HCT116 (cell line): ENCODE results near the gene HHAT. TPM values are rescaled to one million over a fixed set of nuclear protein-coding genes. Genes with fewer than 3 reads are reported as not detected.

Source experiments
- ATAC-seq: fragments of 200-7000 bp; cut with Tn5 transposase; 2 replicates; pipeline ENCODE4 v1.9.1; 2020; ENCODE audit warnings: mild to moderate bottlenecking, moderate library complexity
- BruUV-seq: library from RNA; stranded (reverse); fragments of 400-500 nt; replicated peaks from 2 replicates; lab custom pipeline; 2021; lab: Mats Ljungman, UMichigan
- CTCF ChIA-PET: fragments of 300-600 bp; sonication (Branson Sonifier 250); formaldehyde crosslinking; loops from one replicate; lab custom pipeline; 2021; ENCODE audit warnings: antibody characterized with exemption; lab: Charles Lee
- POLR2A ChIA-PET: fragments of 300-600, 350-600 bp; sonication (Branson Sonifier 250); formaldehyde crosslinking; loops from one replicate; lab custom pipeline; 2021; ENCODE audit warnings: antibody characterized with exemption; lab: Charles Lee
- RAD21 ChIA-PET, 2 experiments: fragments of 300-600 bp; sonication (Branson Sonifier 250); formaldehyde crosslinking; loops; one replicate each; lab custom pipeline; 2023; ENCODE audit warnings: low total read pairs in 2 of 2; ENCODE audit not compliant: uncharacterized antibody in 2 of 2, unreplicated experiment in 2 of 2, low non-redundant PET in 1 of 2; lab: Charles Lee
- DNase-seq: peaks from one replicate; pipeline ENCODE4 v3.0.0-alpha.2; 2010; ENCODE audit warnings: low read depth, low spot score
- H2AFZ ChIP-seq: fragments of 200-600 bp; shearing (Covaris generic), sonication (generic); 2 replicates; pipeline ENCODE4 v1.6.1; 2017; ENCODE audit warnings: low read depth, mixed run types, mixed read lengths, antibody characterized with exemption, low read length; ENCODE audit not compliant: poor library complexity, severe bottlenecking
- H3K27ac ChIP-seq: 2 replicates; pipeline ENCODE4 v1.5.1; 2012; ENCODE audit warnings: low read depth, low read length
- H3K27me3 ChIP-seq: fragments of 200-600 bp; sonication (generic); 2 replicates; pipeline ENCODE4 v1.6.1; 2016; ENCODE audit warnings: mixed run types, low read length, mixed read lengths; ENCODE audit not compliant: insufficient read depth
- H3K36me3 ChIP-seq, 2 experiments: fragments of 200-500 bp in 1 of 2; fragments of 200-600 bp in 1 of 2; sonication (Bioruptor generic) in 1 of 2; sonication (generic) in 1 of 2; 2 replicates each; pipeline versions ENCODE4 v1.5.1 to v1.6.1; 2014 to 2016; ENCODE audit warnings: low read length in 2 of 2, inconsistent platforms in 1 of 2, mixed read lengths in 1 of 2, mixed run types in 1 of 2; ENCODE audit not compliant: insufficient read depth in 2 of 2, control insufficient read depth in 1 of 2
- H3K4me1 ChIP-seq, 2 experiments: fragments of 200-600 bp in 1 of 2; sonication (generic) in 1 of 2; 2 replicates each; pipeline versions ENCODE4 v1.5.1 to v1.6.1; 2012 to 2017; ENCODE audit warnings: low read length in 2 of 2, inconsistent platforms in 1 of 2, mild to moderate bottlenecking in 1 of 2, mixed read lengths in 1 of 2, mixed run types in 1 of 2, moderate library complexity in 1 of 2; ENCODE audit not compliant: insufficient read depth in 2 of 2, control insufficient read depth in 1 of 2
- H3K4me2 ChIP-seq: fragments of 200-600 bp; sonication (generic); 2 replicates; pipeline ENCODE4 v1.6.1; 2017; ENCODE audit warnings: mixed run types, low read length, mixed read lengths
- H3K4me3 ChIP-seq, 2 experiments: fragments of 200-600 bp in 1 of 2; sonication (generic) in 1 of 2; replicated peaks in 1 of 2; 2 replicates each; pipeline ENCODE4 v1.5.1; 2011 to 2016; ENCODE audit warnings: low read length in 2 of 2, control low read depth in 1 of 2, low read depth in 1 of 2, mild to moderate bottlenecking in 1 of 2, mixed read lengths in 1 of 2, mixed run types in 1 of 2
- H3K79me2 ChIP-seq: fragments of 200-600 bp; sonication (generic); 2 replicates; pipeline ENCODE4 v1.6.1; 2017; ENCODE audit warnings: mild to moderate bottlenecking, mixed run types, low read length, moderate library complexity, mixed read lengths; ENCODE audit not compliant: insufficient read depth
- H3K9ac ChIP-seq: fragments of 200-600 bp; sonication (generic); 2 replicates; pipeline ENCODE4 v1.6.1; 2016; ENCODE audit warnings: low read length, mixed read lengths
- H3K9me2 ChIP-seq: fragments of 200-600 bp; sonication (generic), shearing (Covaris generic); 2 replicates; pipeline ENCODE4 v1.6.1; 2017; ENCODE audit warnings: mixed run types, mild to moderate bottlenecking, moderate library complexity; ENCODE audit not compliant: insufficient read depth
- H3K9me3 ChIP-seq, 2 experiments: fragments of 200-500 bp in 1 of 2; fragments of 200-600 bp in 1 of 2; sonication (Bioruptor generic) in 1 of 2; sonication (generic) in 1 of 2; 2 replicates each; pipeline ENCODE4 v1.6.1; 2014 to 2017; ENCODE audit warnings: low read length in 2 of 2, mixed read lengths in 2 of 2, inconsistent platforms in 1 of 2, low read depth in 1 of 2, mild to moderate bottlenecking in 1 of 2, mixed run types in 1 of 2, moderate library complexity in 1 of 2; ENCODE audit not compliant: control insufficient read depth in 1 of 2, insufficient read depth in 1 of 2
- H4K20me1 ChIP-seq: fragments of 200-600 bp; sonication (generic), shearing (Covaris generic); 2 replicates; pipeline ENCODE4 v1.6.1; 2017; ENCODE audit warnings: mixed run types, mild to moderate bottlenecking, moderate library complexity; ENCODE audit not compliant: insufficient read depth
- ATF3 ChIP-seq: IDR thresholded peaks from 2 replicates; pipeline ENCODE4 v1.6.1; 2012
- CBX3 ChIP-seq: IDR thresholded peaks from 2 replicates; pipeline ENCODE4 v1.6.1; 2012; ENCODE audit warnings: low read depth
- ELF1 ChIP-seq: IDR thresholded peaks from 2 replicates; pipeline ENCODE4 v1.6.1; 2012; ENCODE audit warnings: low read depth, borderline replicate concordance
- EZH2 ChIP-seq: fragments of 200-600 bp; sonication (generic); IDR thresholded peaks from 2 replicates; pipeline ENCODE4 v1.6.1; 2017; ENCODE audit warnings: antibody characterized with exemption, mixed run types
- FOSL1 ChIP-seq: IDR thresholded peaks from 2 replicates; pipeline ENCODE4 v1.6.1; 2012; ENCODE audit warnings: low read depth
- JUND ChIP-seq: IDR thresholded peaks from 2 replicates; pipeline ENCODE4 v1.6.1; 2012
- MAX ChIP-seq: IDR thresholded peaks from 2 replicates; pipeline ENCODE4 v1.6.1; 2012
- POLR2AphosphoS5 ChIP-seq: IDR thresholded peaks from 2 replicates; pipeline ENCODE4 v1.6.1; 2011; ENCODE audit warnings: mild to moderate bottlenecking, low read depth, low read length, moderate library complexity
- SP1 ChIP-seq: IDR thresholded peaks from 2 replicates; pipeline ENCODE4 v1.6.1; 2012; ENCODE audit warnings: low read depth
- SRF ChIP-seq: IDR thresholded peaks from 2 replicates; pipeline ENCODE4 v1.6.1; 2012; ENCODE audit warnings: low read depth
- TCF7L2 ChIP-seq: IDR thresholded peaks from 2 replicates; pipeline ENCODE4 v1.7.0; 2011; ENCODE audit warnings: borderline replicate concordance, inconsistent platforms; ENCODE audit not compliant: insufficient read depth, insufficient read length; ENCODE audit errors: extremely low read depth
- YY1 ChIP-seq: IDR thresholded peaks from 2 replicates; pipeline ENCODE4 v1.6.1; 2011; ENCODE audit warnings: low read length, low read depth, moderate library complexity, mild to moderate bottlenecking; ENCODE audit not compliant: insufficient replicate concordance; ENCODE audit errors: extremely low read depth
- ZBTB33 ChIP-seq: IDR thresholded peaks from 2 replicates; pipeline ENCODE4 v1.6.1; 2011; ENCODE audit warnings: mild to moderate bottlenecking, low read length, moderate library complexity; ENCODE audit not compliant: insufficient replicate concordance; ENCODE audit errors: extremely low read depth
- ZFX ChIP-seq: fragments of 450-650 bp; IDR thresholded peaks from 2 replicates; pipeline ENCODE4 v1.6.1; 2017
- ZNF274 ChIP-seq: fragments of 200-500 bp; sonication (Bioruptor generic); IDR thresholded peaks from 2 replicates; pipeline ENCODE4 v1.6.1; 2014; ENCODE audit warnings: mild to moderate bottlenecking, low read depth, low read length, inconsistent platforms
- intact Hi-C: fragments of 100-400 bp; cut with micrococcal nuclease; formaldehyde crosslinking; loops from 2 replicates; pipeline ENCODE4 v1.10.0; 2022
- total RNA-seq: library from RNA; stranded (reverse); gene quantifications from one replicate; pipeline ENCODE4 v1.2.1, GENCODE V29; 2021; ENCODE audit not compliant: unreplicated experiment

Gene HHAT
- total RNA-seq, 1 experiment from 2014 or later = 2.7 TPM

- CTCF ChIA-PET = no interaction called here
- Histone ChIP-seq H3K4me2 (no peak overlapping the region), H4K20me1 (peaks cover 4% of the 10 kb centered on the region; the same call in 1 of the 2 replicates), H3K4me1 (peaks cover 0 to 33% of the 10 kb centered on the region in 2 experiments; a peak in 3 of 4 replicates), H3K27me3 (no peaks in the 10 kb centered on the region), H2AFZ (no peak overlapping the region), H3K36me3 (no peaks in the 10 kb centered on the region), H3K27ac (no peak overlapping the region), H3K9ac (no peak overlapping the region), H3K79me2 (no peaks in the 10 kb centered on the region), H3K4me3 (no peak overlapping the region), H3K9me2 (no peaks in the 10 kb centered on the region), H3K9me3 (no peaks in the 10 kb centered on the region)
- POLR2A ChIA-PET = no interaction called here
- DNase-seq = no peak
- TF ChIP-seq ELF1 = no peak
- no peak for TF ChIP-seq YY1
- no peak for TF ChIP-seq POLR2AphosphoS5
- no peak for TF ChIP-seq TCF7L2
- TF ChIP-seq EZH2 = no peak
- TF ChIP-seq CBX3 = no peak
- no peak for TF ChIP-seq JUND
- no peak for TF ChIP-seq ZBTB33
- no peak for TF ChIP-seq ZFX
- TF ChIP-seq SRF = no peak
- no peak for TF ChIP-seq ZNF274
- no peak for TF ChIP-seq FOSL1
- TF ChIP-seq MAX = no peak
- TF ChIP-seq SP1 = no peak
- TF ChIP-seq ATF3 = no peak
- BruUV-seq = no TSS peak
- ATAC-seq = no peak
- intact Hi-C loops = no loop called here
- RAD21 ChIA-PET = no interaction called here
These were observed 49.1 kb downstream of the HHAT start for GRCh38 chr1:210377731-210378333.
